Epithelial cell of proximal tubule (primary cell): ENCODE results near the gene KIF18A. TPM values are rescaled to one million over a fixed set of nuclear protein-coding genes. Genes with fewer than 3 reads are reported as not detected.

Experiments
- DNase-seq: peaks from one replicate; pipeline ENCODE4 v3.0.0-alpha.2; 2011; ENCODE audit warnings: low read depth
- H3K4me3 ChIP-seq: 2 replicates; pipeline ENCODE4 v1.5.1; 2011; ENCODE audit warnings: low read depth, mild to moderate bottlenecking, low read length
- CTCF ChIP-seq: conservative IDR thresholded peaks from 2 replicates; pipeline ENCODE4 v1.5.1; 2012; ENCODE audit warnings: low read depth, mild to moderate bottlenecking, low read length
- total RNA-seq: library from RNA; depleted of rRNA; stranded (reverse); fragments of >200 nt; gene quantifications from 2 replicates; pipeline ENCODE4 v1.2.3, GENCODE V29; 2015

Gene KIF18A
- total RNA-seq, 1 donor from 2014 or later, result 15.7 TPM

GRCh38 chr11:28048812-28049211 lies 59.1 kb downstream of the KIF18A start:
- no peak overlapping the region for H3K4me3 ChIP-seq
- no peak for TF ChIP-seq CTCF
- no peak for DNase-seq

GRCh38 chr11:28043930-28044709 lies 63.8 kb downstream of the KIF18A start:
- no peak overlapping the region for H3K4me3 ChIP-seq
- no peak for DNase-seq
- TF ChIP-seq CTCF, result no peak

DNA sequence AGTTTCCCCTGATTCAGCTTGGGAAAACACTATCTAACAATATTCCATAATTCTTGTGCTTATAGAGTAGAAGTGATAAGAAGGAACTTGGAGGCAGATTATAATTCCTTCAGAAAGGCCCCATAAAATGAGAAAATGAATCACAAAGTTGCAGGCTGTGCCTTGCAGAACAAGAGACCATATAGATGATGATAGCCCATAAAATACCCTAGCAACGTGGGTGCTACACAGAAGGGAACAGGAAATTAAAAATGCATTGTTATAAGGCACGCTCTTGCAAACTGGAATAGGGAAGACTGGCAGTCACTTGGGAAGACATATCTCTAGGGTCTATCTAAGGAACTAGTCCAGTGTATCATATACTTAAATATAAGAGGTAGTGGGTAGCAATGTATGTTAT lies 67.6 kb downstream of the KIF18A start:
- TF ChIP-seq CTCF, result no peak
- H3K4me3 ChIP-seq, result no peak overlapping the region
- DNase-seq, result no peak

GRCh38 chr11:28038775-28039174 lies 69.2 kb downstream of the KIF18A start:
- no peak overlapping the region for H3K4me3 ChIP-seq
- TF ChIP-seq CTCF, result no peak

DNA sequence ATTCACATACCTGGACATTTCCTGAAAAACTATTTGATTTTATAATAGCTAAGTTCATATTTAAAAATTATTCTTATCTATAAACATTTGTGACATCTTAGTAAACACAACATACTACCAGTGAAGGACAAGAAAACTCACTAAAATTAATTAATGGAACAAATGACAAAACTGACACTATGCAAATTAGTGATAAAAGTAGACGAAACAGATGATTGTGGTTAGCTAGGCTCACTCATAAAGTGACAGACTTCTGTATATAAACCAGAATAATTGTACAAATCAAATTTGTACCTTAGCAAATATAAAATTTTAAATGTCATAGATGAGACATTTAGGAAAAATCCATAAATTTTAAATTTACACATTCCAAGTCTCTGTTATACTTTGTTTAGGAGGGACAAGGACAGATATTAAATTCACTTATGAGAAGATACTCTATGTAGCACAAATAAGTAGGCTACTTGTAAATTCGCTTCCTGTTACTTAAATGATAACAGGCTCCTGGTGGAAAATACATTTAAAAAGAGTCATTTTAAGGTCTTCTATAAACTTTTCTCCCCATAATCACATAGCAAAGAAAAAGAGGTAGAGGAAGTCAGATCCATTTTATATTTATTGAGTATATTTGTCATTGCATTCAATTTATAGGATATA lies 81.2 kb downstream of the KIF18A start:
- TF ChIP-seq CTCF, result no peak

More at GRCh38 chr11:28038775-28039174, 69.2 kb downstream of the KIF18A start:
- no peak for DNase-seq

DNA sequence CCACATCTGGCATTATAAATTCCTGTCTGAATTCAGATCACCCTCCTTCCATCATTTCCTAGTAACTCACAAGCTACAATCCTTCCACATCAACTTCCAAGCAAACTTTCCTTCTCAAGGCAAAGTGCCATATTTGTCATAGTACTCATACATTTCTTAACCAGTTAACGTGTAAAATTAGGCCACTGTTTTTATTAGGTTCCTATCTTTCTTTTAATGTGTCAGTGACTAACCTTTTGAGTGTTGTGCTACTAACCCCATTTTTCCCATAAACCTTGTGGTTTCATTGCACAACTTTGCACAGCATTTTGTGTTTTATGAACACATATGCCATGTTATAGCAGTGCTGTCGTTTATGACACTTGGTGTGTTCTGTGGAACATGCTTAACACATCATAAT lies 90.1 kb downstream of the KIF18A start:
- DNase-seq, result no peak

More for the DNA sequence above, 81.2 kb downstream of the KIF18A start:
- no peak for DNase-seq
- no peak overlapping the region for H3K4me3 ChIP-seq

More for the DNA sequence above, 90.1 kb downstream of the KIF18A start:
- H3K4me3 ChIP-seq, result no peak overlapping the region
- TF ChIP-seq CTCF, result no peak
